SW480 (cell line): ENCODE data around the gene ARHGAP10.

Source experiments
- DNase-seq: peaks from one replicate; pipeline ENCODE4 v3.0.0-alpha.2; 2016; ENCODE audit warnings: low spot score

Gene ARHGAP10

DNA sequence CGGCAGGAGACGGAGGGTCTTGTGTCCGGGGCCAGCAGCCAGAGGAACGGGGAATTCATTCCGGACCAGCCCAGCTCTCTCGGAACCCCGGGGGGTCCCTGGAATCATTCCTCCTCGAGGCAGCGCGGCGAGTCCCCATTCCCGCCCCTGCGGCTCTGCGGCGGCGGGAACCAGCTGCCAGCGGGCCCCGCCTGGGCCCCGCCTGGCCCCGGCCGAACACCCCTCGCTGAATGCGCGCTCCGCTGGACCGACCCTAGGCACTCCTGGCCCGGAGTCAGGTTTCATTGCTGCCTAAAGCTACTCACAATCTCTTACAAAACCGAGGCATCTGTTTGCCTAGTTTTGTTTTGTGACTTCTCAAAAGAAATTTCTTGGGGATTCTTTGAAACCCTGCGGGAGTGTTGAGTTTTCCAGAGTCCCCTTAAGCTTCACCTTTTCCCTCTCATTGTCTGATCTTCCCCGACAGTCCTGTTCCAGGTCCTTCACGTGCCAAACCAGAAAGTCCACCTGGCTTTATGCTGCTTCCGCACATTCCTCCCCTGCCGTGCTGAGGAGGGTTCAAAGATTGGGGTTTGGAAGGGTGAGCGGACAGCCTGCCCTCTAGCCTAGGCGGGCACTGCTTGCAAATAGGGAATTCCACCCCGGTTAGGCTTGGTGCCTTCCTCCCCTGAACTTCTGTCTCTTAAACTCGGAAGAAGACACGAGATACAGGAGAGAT lies 789 bp downstream of the ARHGAP10 start:
- DNase-seq: peak; percentile 28

DNA sequence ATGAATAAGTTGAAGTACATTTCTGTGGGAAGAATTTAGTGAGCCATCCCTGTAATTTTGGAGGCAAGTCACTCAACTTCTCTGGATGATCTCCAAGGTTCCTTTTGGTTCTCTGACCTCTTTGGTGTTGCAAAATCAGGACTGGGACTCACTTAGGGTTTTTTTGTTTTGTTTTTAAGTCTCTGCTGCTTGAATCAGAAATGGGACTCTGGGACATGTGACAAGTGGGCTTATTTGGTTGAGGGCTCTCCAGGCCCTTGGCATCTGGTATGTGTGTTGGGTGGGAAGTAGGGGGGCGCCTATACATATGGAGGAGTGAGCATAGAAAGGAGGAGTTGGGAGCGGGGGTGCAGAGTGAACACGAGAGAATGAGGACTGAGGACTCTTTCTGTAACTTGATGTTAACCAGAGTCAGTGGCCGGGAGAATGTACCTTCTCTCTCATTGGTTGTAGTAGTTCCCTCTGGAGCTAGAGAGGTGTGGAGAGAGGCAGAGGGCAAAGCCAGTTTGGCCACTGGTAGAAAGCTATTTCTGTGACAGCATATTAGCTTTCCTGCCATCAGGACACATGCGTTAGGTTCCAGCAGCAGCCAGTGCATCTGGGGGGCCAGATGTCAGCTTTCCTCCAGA lies 1.9 kb downstream of the ARHGAP10 start:
- DNase-seq: no peak

DNA sequence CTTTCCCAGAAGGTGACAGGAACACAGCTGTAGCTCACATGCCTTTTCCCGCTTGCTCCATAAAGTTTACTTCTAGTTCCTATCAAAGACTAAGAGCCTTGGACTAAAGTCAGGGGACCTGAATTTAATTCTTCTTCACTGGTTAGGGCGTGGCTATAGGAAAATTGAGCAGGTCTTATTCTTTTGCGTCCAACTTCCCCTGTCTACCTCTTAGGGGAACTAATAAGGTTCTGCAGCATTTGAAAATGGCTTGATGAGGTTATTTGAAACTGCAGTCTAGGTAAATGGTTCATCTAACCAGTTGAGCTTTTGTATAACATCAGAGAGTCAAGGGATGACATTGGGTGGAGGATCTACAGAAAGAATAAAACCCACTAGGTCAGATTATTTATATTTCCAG lies 2.6 kb downstream of the ARHGAP10 start:
- DNase-seq: no peak

DNA sequence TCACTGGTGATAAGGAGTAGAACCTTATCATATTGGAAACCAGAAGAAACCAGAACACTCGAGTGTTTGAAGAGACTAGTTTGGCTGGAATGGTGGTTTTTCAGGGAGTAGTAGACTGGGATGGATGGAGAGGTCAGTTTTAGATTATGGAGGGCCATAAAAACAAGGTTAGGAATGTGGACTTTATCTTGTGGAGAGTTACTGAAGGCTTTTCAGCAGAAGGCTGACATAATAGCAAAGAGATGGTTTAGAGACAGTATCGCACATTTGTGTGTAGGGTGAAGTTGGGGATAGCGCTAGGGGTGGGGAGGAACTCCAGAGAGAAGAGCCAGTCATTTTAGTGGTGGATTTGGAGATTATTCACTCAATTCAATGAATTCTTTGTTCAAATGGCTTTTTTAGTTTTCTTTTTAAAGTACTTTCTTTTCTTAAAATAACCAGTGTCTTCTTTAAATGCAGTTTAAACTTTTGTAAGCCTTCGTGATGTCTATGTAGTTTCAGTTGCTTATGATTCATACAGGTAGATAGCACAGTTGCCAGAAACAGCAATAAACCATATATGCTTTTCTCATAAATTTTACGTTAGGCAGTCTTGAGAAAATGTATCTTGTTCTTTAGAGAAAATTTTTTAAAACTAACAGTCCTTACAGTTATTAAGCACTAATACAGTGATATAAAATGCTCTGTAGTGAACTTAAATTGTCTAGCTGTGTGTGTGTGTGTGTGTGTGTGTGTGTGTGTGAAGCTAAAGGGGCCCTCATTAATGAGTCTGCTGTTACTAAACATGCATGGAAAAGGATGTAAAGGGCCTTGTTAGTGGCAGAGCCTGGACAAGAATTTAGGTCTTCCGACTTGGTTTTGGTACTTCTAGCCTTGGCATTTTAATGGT lies 3.8 kb downstream of the ARHGAP10 start:
- no peak for DNase-seq

DNA sequence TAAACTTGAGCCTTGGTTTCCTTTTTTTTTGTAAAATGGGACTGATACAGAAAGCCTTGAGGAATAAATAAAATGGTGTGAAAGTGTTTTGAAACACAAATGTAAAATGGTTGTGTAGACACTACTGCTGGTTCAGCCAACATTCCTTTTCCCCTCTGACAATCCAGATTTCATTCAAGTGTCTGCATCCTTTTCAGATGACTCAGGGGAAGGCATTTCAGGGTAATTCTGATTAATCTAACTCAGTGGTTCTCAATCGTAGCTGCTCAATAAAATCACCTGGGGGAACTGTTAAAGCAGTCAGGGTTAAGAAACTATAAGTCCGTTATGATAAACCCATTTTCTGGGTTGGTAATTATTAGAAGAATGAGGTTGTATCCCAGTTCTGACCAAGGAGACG lies 4.6 kb downstream of the ARHGAP10 start:
- no peak for DNase-seq

DNA sequence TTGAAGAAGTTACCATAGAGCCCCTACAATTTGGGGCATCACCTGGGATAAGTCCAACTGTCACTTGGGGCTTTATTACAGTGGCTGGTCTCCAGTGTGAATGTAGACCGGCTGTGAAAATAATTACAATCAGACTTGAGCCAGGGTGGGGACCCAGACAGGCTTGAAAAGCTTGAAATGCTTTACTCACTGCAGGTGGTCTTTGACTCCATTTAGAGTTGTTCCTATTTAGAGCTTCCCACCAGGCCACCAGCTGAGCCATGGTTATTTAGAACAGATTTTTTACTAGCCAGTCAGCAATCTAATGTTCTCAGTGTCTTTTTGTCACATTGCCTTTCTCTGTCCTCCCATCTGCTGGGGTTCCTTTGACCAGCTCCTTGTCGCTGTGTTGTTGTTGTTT lies 5.7 kb downstream of the ARHGAP10 start:
- DNase-seq: no peak

DNA sequence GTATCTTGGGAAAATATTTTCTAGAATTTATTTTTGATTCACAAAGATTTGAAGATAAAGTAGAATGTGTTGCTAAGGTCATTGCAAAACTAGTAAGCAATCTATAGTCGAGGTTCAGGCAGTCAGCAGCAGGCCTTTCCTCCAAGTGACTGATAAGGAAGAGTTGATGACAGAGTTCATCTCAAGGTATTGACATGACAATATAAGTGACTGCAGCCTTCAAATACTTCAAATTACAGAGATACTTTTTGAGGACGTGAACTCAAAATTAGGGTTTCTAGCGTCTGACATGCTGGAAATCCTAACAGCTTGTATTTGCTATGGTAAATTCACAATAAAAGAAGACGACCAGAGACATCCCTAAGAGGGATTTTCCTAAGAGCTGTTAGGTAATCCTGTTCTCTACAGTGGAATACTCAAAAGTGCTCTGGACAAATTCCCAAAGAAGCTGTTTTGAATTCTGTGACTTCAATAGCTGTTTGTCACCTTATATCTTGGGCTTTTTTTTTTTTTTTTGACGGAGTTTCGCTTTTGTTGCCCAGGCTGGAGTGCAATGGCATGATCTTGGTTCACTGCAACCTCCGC lies 7.4 kb downstream of the ARHGAP10 start:
- no peak for DNase-seq

DNA sequence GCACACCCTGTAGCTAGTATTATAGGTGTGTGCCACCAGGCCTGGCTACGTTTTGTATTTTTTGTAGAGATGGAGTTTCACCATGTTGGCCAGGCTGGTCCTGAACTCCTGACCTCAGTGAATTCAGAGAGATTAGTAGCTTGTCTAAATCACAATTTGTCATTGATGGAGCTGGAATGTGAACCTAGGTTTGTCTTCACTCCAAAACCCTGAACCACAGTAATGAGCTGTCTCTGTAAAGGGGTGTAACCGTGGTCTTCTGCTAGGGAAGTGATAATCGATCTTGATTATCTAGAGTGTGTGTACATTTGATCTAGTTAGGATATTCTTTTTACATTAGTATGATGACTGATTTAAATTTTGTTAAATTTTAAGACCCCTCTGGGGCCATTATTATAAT lies 8.3 kb downstream of the ARHGAP10 start:
- no peak for DNase-seq

DNA sequence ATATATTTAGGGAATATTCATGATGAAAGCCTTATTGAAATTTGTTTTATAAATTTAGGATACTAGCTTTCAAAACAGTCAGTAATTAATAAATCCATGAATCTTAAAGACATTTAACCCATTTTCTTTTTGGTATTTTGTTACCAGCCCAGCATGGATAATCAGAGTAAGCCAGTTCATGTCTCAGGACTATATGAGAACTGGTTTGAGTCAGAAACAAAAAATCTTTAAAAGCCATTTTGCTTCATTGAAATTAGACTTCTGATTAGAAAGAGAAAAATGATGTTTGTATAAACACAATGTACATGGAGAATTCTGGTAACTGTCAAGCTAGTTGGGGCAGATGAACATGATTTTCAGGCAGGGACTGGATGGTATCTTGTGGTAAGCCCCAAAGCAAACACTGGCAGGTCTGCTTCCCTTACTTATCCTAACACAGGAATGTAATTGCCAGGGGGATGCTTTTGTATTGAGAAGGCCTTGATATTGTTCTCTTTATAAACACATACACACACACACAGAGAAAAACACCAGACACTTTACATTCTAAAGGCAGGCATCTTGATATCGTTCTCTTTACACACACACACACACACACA lies 9.4 kb downstream of the ARHGAP10 start:
- no peak for DNase-seq

DNA sequence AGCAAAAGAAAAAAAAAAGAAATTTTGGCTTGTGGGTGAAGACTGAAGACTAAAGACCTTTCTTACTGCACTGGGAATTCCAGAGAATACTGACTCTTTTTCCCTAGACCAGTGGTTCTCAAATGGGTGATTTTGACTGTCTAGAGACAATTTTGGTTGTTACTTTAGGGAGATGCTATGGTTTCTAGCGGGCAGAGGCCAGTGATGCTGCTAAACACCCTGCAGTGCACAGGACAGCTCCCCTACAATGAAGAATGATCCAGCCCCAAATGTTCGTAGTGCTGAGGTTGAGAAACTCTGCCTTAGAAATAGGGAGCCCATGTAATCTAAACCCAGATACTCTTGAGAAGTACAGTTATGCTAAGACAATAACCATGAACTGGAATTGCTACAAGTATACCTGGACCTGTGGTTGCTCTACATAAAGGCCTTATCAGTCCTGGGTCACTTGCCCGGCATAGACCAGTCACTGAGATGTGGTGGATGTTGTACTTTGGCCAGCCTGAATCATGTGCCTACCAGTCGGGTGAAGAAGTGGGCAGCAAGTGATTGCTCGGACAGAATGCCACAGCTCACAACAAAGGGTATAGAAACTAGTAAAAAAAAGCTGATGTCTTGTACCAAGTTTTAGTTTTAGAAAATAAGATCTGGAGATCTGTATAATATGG lies 16.0 kb downstream of the ARHGAP10 start:
- DNase-seq: no peak

DNA sequence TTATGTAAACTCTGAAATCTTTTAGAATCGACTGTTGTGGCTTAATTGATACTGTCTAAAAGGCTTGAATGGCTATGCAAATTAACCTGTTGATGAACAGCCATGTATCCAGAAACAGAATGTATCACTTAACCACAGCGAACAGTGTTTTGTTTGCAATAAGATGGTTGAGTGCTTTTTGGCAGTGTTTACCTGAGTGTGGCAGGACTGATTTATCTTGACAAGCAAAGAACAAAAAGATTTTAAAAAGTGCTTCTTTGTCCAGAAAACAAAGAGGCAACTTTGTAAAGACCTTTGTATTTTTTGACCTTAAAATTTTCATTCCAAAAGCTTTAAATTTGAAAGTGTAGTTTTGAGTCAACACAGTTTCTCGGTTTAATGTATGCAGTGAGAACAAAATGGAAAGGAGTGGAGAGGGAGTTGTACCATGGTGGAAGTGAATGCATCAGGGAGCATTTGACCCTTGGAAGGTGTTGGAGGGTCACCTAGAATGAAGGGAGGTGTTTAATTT lies 18.0 kb downstream of the ARHGAP10 start:
- DNase-seq: no peak

DNA sequence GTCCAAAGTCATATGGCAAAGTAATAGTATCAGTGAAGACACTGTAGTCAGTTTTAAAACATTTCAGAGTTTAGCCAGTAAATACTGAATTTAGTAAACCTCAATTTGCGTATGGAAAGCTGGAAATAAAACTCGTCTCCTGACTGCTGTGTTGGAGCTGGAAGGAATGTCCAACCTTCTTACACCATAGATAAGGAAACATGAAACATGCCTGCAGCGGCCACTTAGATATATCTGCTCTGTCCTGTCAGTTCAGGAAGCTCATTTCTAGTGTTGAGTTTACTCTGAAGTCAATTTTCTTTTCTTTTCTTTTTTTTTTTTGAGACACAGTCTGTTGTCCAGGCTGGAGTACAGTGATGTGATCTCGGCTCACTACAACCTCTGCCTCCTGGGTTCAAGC lies 21.2 kb downstream of the ARHGAP10 start:
- DNase-seq: no peak

DNA sequence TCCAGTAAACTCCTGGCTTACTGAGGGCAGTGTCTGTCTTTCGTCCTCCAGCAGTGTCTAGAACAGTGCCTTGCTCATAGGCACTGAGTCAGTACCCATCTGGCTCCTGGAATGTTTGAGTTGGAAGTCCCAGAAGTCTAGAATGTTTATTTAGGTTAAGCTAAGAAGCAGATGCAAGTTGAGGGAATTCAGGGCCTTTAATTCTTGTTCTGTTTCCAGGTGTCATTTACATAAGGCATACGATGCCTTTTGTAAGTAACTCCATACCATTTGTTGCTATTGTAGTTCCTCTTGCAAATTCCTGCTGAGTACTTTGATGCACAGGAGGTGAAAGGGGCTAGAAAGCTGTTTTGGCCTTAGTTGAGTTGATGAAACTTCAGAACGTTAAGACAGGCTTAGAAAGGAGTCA lies 22.2 kb downstream of the ARHGAP10 start:
- no peak for DNase-seq

DNA sequence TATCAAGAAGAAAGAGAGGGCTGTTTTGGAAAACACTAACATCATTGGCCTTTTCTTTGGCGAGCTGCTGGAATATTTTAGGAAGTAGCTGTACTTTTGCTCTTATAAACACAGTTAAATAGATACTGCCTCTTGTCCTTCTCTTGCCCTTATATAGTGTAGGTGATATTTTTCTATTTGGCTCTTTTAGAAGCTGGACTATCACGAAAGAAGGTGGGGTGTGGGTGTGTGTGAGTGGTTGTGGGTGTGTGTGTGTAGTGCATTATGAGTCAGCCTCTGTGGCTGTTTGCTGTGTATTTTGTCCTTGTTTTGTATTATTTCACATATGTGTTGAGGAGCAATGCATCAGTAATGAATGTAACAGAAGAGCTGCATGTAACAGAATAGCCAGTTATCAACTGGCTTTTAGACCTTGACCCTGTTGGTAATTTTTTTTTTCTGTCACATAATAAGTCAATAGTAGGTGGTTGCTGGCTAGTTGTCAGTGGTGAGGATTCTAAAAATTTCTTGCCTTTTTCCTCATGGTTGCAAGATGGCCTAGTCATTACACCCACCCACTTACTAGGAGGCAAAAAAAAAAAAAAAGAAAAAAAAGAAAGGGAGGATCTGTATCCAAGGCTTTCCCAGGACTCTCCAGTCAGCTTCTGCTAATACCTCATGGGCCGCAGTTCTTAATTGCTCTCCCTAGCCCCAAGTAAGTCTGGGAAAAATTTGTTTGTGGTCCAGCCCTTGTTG lies 23.8 kb downstream of the ARHGAP10 start:
- no peak for DNase-seq

DNA sequence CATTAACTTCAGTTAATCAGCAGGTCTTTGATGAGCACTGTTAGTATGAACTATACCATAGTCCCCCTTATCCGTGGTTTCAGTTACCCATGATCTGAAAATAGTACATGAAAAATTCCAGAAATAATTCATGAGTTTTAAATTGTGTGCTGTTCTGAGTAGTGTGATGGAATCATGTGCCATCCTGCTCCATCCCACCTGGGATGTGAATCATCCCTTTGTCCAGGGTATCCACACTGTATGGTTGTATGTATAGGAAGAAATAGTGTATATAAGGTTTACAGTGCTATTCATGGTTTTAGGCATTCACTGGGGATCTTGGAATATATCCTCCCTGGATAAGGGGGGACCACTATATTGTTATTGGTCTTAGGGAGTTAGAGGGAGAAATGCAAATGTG lies 24.5 kb downstream of the ARHGAP10 start:
- no peak for DNase-seq

DNA sequence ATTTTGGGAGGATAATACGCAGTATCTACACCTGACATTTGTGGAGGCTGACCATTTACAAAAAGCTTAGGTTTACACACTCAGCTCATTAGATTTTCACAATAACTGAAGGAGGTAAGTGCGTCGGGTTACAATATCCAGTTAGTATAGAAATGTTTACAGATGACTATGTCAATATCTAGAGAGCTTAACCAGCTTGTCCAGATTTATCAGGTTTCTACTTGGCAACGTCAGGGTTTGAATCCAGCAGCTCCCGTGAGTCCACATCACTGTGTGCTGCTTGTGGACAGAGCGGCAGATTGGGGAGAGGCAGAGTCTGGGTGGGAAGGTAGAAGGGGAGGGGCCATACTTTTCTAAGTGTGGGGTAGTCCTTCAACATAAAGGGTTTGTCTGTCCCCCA lies 28.3 kb downstream of the ARHGAP10 start:
- no peak for DNase-seq

DNA sequence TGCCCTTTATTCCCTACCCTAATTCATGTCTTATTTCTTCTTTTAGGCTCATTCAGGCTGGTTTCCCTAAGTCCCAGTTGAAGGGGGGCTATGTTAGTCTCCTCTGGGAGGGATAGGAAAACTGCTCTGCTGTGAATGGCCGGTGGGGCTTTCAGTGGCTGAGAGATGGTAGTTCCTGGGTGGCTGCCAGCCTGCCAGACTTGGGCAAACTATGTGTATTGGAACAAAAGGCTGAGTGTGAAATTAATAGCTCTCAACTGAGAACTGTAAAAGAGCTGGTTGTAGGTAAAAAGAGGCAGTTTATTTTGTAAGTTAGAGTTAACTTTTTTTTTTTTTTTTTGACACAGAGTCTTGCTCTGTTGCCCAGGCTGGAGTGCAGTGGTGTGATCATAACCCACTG lies 28.8 kb downstream of the ARHGAP10 start:
- no peak for DNase-seq

DNA sequence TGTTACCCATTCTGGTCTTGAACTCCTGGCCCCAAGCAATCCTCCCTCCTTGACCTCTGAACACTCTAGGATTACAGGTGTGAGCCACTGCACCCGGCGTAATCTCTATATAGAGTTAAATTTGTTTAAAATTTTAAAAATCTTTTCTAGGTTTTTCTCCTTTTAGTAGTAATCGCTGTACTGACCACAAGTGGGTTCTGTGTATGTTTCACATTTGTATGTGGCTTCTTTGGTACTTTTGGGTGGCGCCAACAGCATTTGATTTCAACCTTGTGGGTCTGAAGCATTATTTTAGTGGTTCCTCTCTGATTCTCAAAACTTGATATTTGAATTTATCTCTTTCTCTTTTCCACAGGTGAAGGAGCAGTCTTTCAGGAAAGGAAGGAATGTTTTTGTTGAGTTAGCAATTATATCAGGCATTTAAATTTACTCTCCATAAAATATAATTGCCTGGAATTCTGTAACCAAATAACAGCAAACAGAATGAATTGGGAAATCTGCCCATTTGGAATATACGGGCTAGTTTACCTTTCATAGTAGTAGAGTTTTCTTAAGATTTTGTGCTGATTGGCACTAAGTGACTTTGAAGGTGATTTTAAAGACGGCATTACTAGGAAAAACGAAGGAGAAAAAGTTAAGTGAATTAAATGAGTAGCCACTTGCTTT lies 29.5 kb downstream of the ARHGAP10 start:
- no peak for DNase-seq

DNA sequence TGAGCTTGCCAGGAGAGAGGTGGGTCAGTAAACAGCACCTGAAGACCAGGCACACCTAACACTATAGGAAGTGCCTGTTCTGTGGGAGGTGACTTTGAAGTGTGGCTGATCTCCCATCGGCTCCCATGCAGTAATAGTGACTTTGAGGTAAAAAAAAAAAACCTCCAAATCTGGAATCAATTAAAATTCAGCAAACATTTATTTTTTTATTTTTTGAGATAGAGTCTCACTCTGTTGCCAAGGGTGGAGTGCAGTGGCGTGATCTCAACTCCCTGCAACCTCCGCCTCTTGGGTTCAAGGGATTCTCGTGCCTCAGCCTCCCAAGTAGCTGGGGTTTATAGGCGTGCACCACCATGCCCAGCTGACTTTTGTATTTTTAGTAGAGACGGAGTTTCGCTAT lies 32.4 kb downstream of the ARHGAP10 start:
- DNase-seq: no peak

DNA sequence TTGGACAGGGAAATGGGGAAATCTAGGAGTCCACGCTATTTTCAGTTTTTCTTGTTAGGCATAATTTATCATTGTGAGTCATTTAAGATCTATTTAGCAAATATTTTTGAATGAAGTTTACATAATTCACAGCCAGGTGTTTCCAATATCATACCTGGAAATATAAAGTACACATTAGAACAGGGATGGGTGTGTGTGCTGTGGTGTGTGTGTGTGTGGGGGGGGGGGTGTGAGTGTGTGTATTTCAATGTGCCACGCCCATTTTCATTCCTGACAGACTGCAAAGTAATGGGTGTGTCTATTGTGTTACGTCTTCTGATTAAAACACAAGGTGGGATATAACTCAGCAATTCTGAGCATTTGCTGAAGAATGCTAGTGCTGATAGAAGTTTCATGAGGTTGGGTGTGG lies 33.2 kb downstream of the ARHGAP10 start:
- no peak for DNase-seq
